ENCODE measurements around the gene CMTR2.

CMTR2 gene

DNA sequence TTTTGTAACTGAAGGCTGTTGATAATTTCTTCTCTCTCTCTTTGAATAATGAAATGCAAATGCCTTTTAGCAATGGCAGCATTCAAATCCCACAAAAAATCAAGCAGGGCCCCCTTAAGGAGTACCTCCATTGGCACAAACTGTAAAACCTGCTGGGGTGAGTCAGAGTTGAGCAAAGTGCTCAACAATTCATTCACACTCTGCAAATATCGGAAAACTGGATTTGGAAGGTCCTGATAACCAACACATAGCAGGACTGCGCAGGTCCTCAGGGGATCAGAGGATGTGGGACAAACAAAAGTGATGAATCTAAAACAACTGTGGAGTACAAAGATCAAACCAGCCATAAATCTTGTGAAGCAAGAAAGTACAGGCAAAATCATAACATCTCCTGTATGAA lies 5.6 kb downstream of the CMTR2 start:
- DNase-seq (ENCODE audit: insufficient read length, low spot score), result no peak
- TF ChIP-seq PAX5 (IDR thresholded peaks at IDR 0.05; ENCODE audit: insufficient read depth, low read length, severe bottlenecking) (no peak), TAF1 (IDR thresholded peaks at IDR 0.05; ENCODE audit: low read depth, low read length) (no peak), SPI1 (IDR thresholded peaks at IDR 0.05; ENCODE audit: low read depth, low read length) (no peak), POU2F2 (IDR thresholded peaks at IDR 0.05; ENCODE audit: low read depth, low read length) (no peak), POLR2A (IDR thresholded peaks at IDR 0.05; ENCODE audit: low read depth, low read length) (no peak), POLR2AphosphoS5 (IDR thresholded peaks at IDR 0.05; ENCODE audit: low read depth, low read length) (no peak)
- FAIRE-seq, result no peak

- FAIRE-seq, result no peak
- no peak for DNase-seq (ENCODE audit: insufficient read length, low spot score)
- TF ChIP-seq SPI1 (IDR thresholded peaks at IDR 0.05; ENCODE audit: low read depth, low read length) (no peak), POU2F2 (IDR thresholded peaks at IDR 0.05; ENCODE audit: low read depth, low read length) (no peak), POLR2A (IDR thresholded peaks at IDR 0.05; ENCODE audit: low read depth, low read length) (no peak), POLR2AphosphoS5 (IDR thresholded peaks at IDR 0.05; ENCODE audit: low read depth, low read length) (no peak), PAX5 (IDR thresholded peaks at IDR 0.05; ENCODE audit: insufficient read depth, low read length, severe bottlenecking) (no peak), TAF1 (IDR thresholded peaks at IDR 0.05; ENCODE audit: low read depth, low read length) (no peak)
Measured at GRCh38 chr16:71282943-71283342, 6.3 kb downstream of the CMTR2 start.

- DNase-seq (ENCODE audit: insufficient read length, low spot score) (no peak), FAIRE-seq (no peak)
- TF ChIP-seq SPI1 (IDR thresholded peaks at IDR 0.05; ENCODE audit: low read depth, low read length) (no peak), POLR2AphosphoS5 (IDR thresholded peaks at IDR 0.05; ENCODE audit: low read depth, low read length) (no peak), POU2F2 (IDR thresholded peaks at IDR 0.05; ENCODE audit: low read depth, low read length) (no peak), POLR2A (IDR thresholded peaks at IDR 0.05; ENCODE audit: low read depth, low read length) (no peak), TAF1 (IDR thresholded peaks at IDR 0.05; ENCODE audit: low read depth, low read length) (no peak), PAX5 (IDR thresholded peaks at IDR 0.05; ENCODE audit: insufficient read depth, low read length, severe bottlenecking) (no peak)
Measured at GRCh38 chr16:71276589-71277334, 12.4 kb downstream of the CMTR2 start.

- FAIRE-seq (no peak), DNase-seq (ENCODE audit: insufficient read length, low spot score) (no peak)
- no peak for TF ChIP-seq TAF1 (IDR thresholded peaks at IDR 0.05; ENCODE audit: low read depth, low read length)
- no peak for TF ChIP-seq POLR2A (IDR thresholded peaks at IDR 0.05; ENCODE audit: low read depth, low read length)
- TF ChIP-seq SPI1 (IDR thresholded peaks at IDR 0.05; ENCODE audit: low read depth, low read length), result no peak
- TF ChIP-seq POLR2AphosphoS5 (IDR thresholded peaks at IDR 0.05; ENCODE audit: low read depth, low read length), result no peak
Measured at GRCh38 chr16:71273384-71273783, 15.8 kb downstream of the CMTR2 start.

- FAIRE-seq, result no peak
- no peak for DNase-seq (ENCODE audit: insufficient read length, low spot score)
- TF ChIP-seq POU2F2 (IDR thresholded peaks at IDR 0.05; ENCODE audit: low read depth, low read length) (no peak), PAX5 (IDR thresholded peaks at IDR 0.05; ENCODE audit: insufficient read depth, low read length, severe bottlenecking) (no peak), TAF1 (IDR thresholded peaks at IDR 0.05; ENCODE audit: low read depth, low read length) (no peak), SPI1 (IDR thresholded peaks at IDR 0.05; ENCODE audit: low read depth, low read length) (no peak), POLR2A (IDR thresholded peaks at IDR 0.05; ENCODE audit: low read depth, low read length) (no peak), POLR2AphosphoS5 (IDR thresholded peaks at IDR 0.05; ENCODE audit: low read depth, low read length) (no peak)
Measured at GRCh38 chr16:71264299-71264698, 24.9 kb downstream of the CMTR2 start.

GRCh38 chr16:71263582-71263981 lies 25.6 kb downstream of the CMTR2 start:
- FAIRE-seq (no peak), DNase-seq (ENCODE audit: insufficient read length, low spot score) (no peak)
- TF ChIP-seq TAF1 (IDR thresholded peaks at IDR 0.05; ENCODE audit: low read depth, low read length) (no peak), POLR2A (IDR thresholded peaks at IDR 0.05; ENCODE audit: low read depth, low read length) (no peak), POLR2AphosphoS5 (IDR thresholded peaks at IDR 0.05; ENCODE audit: low read depth, low read length) (no peak), POU2F2 (IDR thresholded peaks at IDR 0.05; ENCODE audit: low read depth, low read length) (no peak)

DNA sequence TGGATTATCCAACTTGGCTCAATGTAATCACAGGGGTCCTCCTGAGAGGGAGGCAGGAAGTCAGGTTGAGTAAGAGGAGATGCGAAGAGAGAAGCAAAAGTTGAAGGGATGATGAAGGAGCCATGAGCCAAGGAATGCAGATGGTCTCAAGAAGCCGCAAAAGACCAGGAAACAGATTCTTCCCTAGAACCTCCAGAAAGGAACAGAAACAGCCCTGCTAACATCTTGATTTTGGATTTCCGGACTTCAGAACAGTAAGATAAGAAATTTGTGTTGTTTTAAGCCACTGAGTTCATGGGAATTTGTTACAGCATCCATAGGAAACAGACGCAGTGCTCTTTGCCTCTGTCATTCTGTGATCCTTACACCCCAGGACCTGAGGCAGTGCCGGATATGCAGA lies 26.8 kb downstream of the CMTR2 start:
- DNase-seq (ENCODE audit: insufficient read length, low spot score) (no peak), FAIRE-seq (no peak)
- no peak for TF ChIP-seq PAX5 (IDR thresholded peaks at IDR 0.05; ENCODE audit: insufficient read depth, low read length, severe bottlenecking)
- no peak for TF ChIP-seq POLR2A (IDR thresholded peaks at IDR 0.05; ENCODE audit: low read depth, low read length)
- TF ChIP-seq POU2F2 (IDR thresholded peaks at IDR 0.05; ENCODE audit: low read depth, low read length), result no peak
- no peak for TF ChIP-seq SPI1 (IDR thresholded peaks at IDR 0.05; ENCODE audit: low read depth, low read length)
- TF ChIP-seq POLR2AphosphoS5 (IDR thresholded peaks at IDR 0.05; ENCODE audit: low read depth, low read length), result no peak
- no peak for TF ChIP-seq TAF1 (IDR thresholded peaks at IDR 0.05; ENCODE audit: low read depth, low read length)

GRCh38 chr16:71260995-71261394 lies 28.2 kb downstream of the CMTR2 start:
- TF ChIP-seq TAF1 (IDR thresholded peaks at IDR 0.05; ENCODE audit: low read depth, low read length), result no peak
- no peak for TF ChIP-seq PAX5 (IDR thresholded peaks at IDR 0.05; ENCODE audit: insufficient read depth, low read length, severe bottlenecking)
- no peak for TF ChIP-seq SPI1 (IDR thresholded peaks at IDR 0.05; ENCODE audit: low read depth, low read length)
- no peak for TF ChIP-seq POLR2A (IDR thresholded peaks at IDR 0.05; ENCODE audit: low read depth, low read length)
- no peak for TF ChIP-seq POU2F2 (IDR thresholded peaks at IDR 0.05; ENCODE audit: low read depth, low read length)
- TF ChIP-seq POLR2AphosphoS5 (IDR thresholded peaks at IDR 0.05; ENCODE audit: low read depth, low read length), result no peak
- FAIRE-seq (no peak), DNase-seq (ENCODE audit: insufficient read length, low spot score) (no peak)

DNA sequence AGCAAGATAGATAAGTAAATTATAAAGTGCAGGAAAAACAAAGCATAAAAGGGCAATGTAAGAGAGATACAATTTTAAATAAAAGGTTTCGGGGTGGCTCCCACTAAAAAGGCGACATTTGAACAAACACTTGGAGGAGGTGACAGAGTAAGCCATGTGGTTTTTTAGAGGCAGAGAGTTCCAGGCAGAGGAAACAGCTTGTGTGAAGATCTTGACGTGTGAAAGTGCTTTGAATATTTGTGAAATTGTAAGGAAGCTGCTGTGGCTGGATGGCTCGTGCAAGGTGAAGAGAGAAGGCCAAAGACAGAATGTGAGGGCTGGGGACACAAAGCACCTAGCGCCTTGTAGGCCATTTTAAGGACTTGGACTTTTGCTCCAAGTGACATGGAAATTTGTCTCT lies 30.1 kb downstream of the CMTR2 start:
- FAIRE-seq (no peak), DNase-seq (ENCODE audit: insufficient read length, low spot score) (no peak)

GRCh38 chr16:71258372-71258771 lies 30.8 kb downstream of the CMTR2 start:
- TF ChIP-seq POLR2A (IDR thresholded peaks at IDR 0.05; ENCODE audit: low read depth, low read length) (no peak), POU2F2 (IDR thresholded peaks at IDR 0.05; ENCODE audit: low read depth, low read length) (no peak), SPI1 (IDR thresholded peaks at IDR 0.05; ENCODE audit: low read depth, low read length) (no peak), TAF1 (IDR thresholded peaks at IDR 0.05; ENCODE audit: low read depth, low read length) (no peak), PAX5 (IDR thresholded peaks at IDR 0.05; ENCODE audit: insufficient read depth, low read length, severe bottlenecking) (no peak), POLR2AphosphoS5 (IDR thresholded peaks at IDR 0.05; ENCODE audit: low read depth, low read length) (no peak)
- DNase-seq (ENCODE audit: insufficient read length, low spot score), result no peak
- no peak for FAIRE-seq

More for the DNA sequence above, 30.1 kb downstream of the CMTR2 start:
- no peak for TF ChIP-seq POU2F2 (IDR thresholded peaks at IDR 0.05; ENCODE audit: low read depth, low read length)
- TF ChIP-seq PAX5 (IDR thresholded peaks at IDR 0.05; ENCODE audit: insufficient read depth, low read length, severe bottlenecking), result no peak
- TF ChIP-seq SPI1 (IDR thresholded peaks at IDR 0.05; ENCODE audit: low read depth, low read length), result no peak
- TF ChIP-seq POLR2AphosphoS5 (IDR thresholded peaks at IDR 0.05; ENCODE audit: low read depth, low read length), result no peak
- no peak for TF ChIP-seq POLR2A (IDR thresholded peaks at IDR 0.05; ENCODE audit: low read depth, low read length)
- TF ChIP-seq TAF1 (IDR thresholded peaks at IDR 0.05; ENCODE audit: low read depth, low read length), result no peak
